ENCODE measurements around the gene ZNF567.

Gene ZNF567

GRCh38 chr19:36672368-36672767 is 15.0 kb upstream of the ZNF567 start:
- CTCF ChIA-PET: no interaction called here
- DNase-seq (ENCODE audit: extremely low spot score): no peak
- POLR2A ChIA-PET: no interaction called here
- TF ChIP-seq, protein P1, sequence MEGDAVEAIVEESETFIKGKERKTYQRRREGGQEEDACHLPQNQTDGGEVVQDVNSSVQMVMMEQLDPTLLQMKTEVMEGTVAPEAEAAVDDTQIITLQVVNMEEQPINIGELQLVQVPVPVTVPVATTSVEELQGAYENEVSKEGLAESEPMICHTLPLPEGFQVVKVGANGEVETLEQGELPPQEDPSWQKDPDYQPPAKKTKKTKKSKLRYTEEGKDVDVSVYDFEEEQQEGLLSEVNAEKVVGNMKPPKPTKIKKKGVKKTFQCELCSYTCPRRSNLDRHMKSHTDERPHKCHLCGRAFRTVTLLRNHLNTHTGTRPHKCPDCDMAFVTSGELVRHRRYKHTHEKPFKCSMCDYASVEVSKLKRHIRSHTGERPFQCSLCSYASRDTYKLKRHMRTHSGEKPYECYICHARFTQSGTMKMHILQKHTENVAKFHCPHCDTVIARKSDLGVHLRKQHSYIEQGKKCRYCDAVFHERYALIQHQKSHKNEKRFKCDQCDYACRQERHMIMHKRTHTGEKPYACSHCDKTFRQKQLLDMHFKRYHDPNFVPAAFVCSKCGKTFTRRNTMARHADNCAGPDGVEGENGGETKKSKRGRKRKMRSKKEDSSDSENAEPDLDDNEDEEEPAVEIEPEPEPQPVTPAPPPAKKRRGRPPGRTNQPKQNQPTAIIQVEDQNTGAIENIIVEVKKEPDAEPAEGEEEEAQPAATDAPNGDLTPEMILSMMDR (IDR thresholded peaks at IDR 0.05; ENCODE audit: control extremely low read depth, extremely low read depth, low read depth, missing control alignments): no peak

DNA sequence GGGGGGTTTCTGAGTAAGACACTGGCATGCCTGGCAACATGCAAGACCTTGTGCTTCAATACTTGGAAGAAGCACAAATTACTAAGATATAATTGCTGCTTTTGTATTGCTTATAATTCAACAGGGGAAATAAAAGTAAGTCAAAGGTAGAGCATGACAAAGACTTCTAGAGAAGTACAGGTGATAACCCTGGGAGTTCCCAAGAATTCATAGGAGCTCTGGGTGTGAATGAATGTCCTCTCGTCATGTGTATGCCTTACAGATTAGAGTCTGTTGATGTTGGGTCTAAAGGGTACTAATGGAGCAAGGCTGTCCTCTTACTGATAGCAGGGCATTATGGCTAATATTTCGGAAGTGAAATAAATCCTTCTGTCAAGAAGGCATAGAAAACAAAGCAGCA is 13.2 kb upstream of the ZNF567 start:
- DNase-seq (ENCODE audit: extremely low spot score): no peak
- TF ChIP-seq, protein P1 (IDR thresholded peaks at IDR 0.05; ENCODE audit: control extremely low read depth, extremely low read depth, low read depth, missing control alignments): no peak
- ChIA-PET POLR2A (no interaction called here), CTCF (no interaction called here)

DNA sequence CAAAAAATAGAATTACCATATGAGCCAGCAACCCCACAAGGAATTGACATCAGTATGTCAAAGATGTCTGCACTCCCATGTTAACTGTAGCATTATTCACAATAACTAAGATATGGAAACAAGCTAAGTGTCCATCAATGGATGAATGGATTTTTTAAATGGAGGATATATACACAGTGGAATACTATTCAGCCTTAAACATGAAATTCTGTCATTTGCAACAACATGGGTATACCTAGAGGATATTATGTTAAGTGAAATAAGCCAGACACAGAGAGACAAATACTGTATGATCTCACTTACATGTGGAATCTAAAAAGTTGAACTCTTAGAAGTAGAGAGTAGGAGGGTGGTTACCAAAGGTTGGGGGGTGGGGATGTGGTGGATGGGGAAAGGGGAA is 8.0 kb upstream of the ZNF567 start:
- ChIA-PET POLR2A (no interaction called here), CTCF (no interaction called here)
- no peak for DNase-seq (ENCODE audit: extremely low spot score)
- TF ChIP-seq, protein P1 (IDR thresholded peaks at IDR 0.05; ENCODE audit: control extremely low read depth, extremely low read depth, low read depth, missing control alignments): no peak

GRCh38 chr19:36685835-36686234 is 1.6 kb upstream of the ZNF567 start:
- TF ChIP-seq, protein P1 (IDR thresholded peaks at IDR 0.05; ENCODE audit: control extremely low read depth, extremely low read depth, low read depth, missing control alignments): no peak
- ChIA-PET POLR2A (no interaction called here), CTCF (interaction anchor here (1.0 to 1.3 kb wide), 2 partner anchors 15 to 202 kb away, joined by 3 to 4 read pairs; no protein-coding TSS in a partner anchor)
- no peak for DNase-seq (ENCODE audit: extremely low spot score)

GRCh38 chr19:36686365-36687213 is 823 bp upstream of the ZNF567 start:
- TF ChIP-seq, protein P1 (IDR thresholded peaks at IDR 0.05; ENCODE audit: control extremely low read depth, extremely low read depth, low read depth, missing control alignments): no peak
- ChIA-PET CTCF (interaction anchor here (1.0 to 1.4 kb wide), 3 partner anchors 16 to 203 kb away, joined by 3 to 4 read pairs (median 3); no protein-coding TSS in a partner anchor), POLR2A (no interaction called here)
- DNase-seq (ENCODE audit: extremely low spot score): no peak

DNA sequence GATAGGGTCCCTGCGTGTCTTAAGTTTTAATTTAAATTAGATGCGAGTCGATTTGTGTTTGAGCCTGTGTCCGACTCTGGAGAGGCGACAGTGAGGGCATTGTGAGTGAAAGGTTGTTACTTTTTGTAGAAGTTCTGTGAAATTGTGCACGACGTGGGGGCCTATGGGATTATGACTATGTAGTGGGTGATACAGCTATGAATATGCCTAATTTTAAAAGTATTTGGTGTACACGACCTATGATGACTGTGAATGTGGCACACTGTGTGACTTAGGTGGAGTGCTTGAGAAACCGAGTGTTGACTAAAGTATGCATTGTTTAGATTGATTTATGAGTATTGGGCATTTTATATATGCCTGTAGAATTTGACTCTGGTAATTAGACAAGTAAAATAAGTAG is 646 bp downstream of the ZNF567 start:
- no peak for DNase-seq (ENCODE audit: extremely low spot score)
- ChIA-PET POLR2A (no interaction called here), CTCF (interaction anchor here (1.4 kb wide), 1 partner anchor 26 kb away, joined by 3 read pairs; no protein-coding TSS in a partner anchor)
- TF ChIP-seq, protein P1 (IDR thresholded peaks at IDR 0.05; ENCODE audit: control extremely low read depth, extremely low read depth, low read depth, missing control alignments): no peak

Data from GM10248 (cell line).